K562 (cell line): Measurements from ENCODE around the gene KDM2B. TPM values are rescaled to one million over a fixed set of nuclear protein-coding genes. Genes with fewer than 3 reads are reported as not detected.
A peak's percentile ranks its signal among the peaks of the same experiment; 100 is the strongest.

Source experiments
- ATAC-seq: fragments of 200-7000 bp; cut with Tn5 transposase; 3 replicates; pipeline ENCODE4 v1.9.1; 2020; ENCODE audit warnings: moderate library complexity
- BruUV-seq: library from RNA; stranded (reverse); fragments of 400-500 nt; replicated peaks from 2 replicates; lab custom pipeline; 2021; lab: Mats Ljungman, UMichigan
- CTCF ChIA-PET: fragments of 300-600 bp; formaldehyde crosslinking; extraction: SDS; loops from one replicate; lab custom pipeline; 2021; ENCODE audit warnings: low intra/inter-chr PET ratio; lab: Yijun Ruan, JAX
- POLR2A ChIA-PET: fragments of 300-600, 350-650 bp; sonication (Branson Sonifier 250); formaldehyde crosslinking; extraction: SDS; loops from one replicate; lab custom pipeline; 2021; ENCODE audit warnings: antibody characterized with exemption, inconsistent platforms; lab: Yijun Ruan, JAX
- DNase-seq, 4 experiments: peaks; one replicate each; pipeline versions ENCODE4 v3.0.0 to v3.0.0-alpha.2; 2011 to 2018; ENCODE audit warnings: low spot score in 3 of 4, mixed read lengths in 3 of 4; ENCODE audit errors: extremely low read depth in 1 of 4
- FAIRE-seq: peaks from 2 replicates; lab custom pipeline; 2011; peaks lifted over from hg19 to GRCh38; lab: Jason Lieb, UNC
- H2AFZ ChIP-seq: 2 replicates; pipeline ENCODE4 v1.6.0; 2011; ENCODE audit warnings: low read depth, low read length, control low read depth, inconsistent platforms
- H3K27ac ChIP-seq: fragments of 200-600 bp; 3 replicates; pipeline ENCODE4 v1.8.0; 2011; ENCODE audit warnings: low read depth, mild to moderate bottlenecking, control low read depth, inconsistent platforms, low read length, moderate library complexity, mixed read lengths; ENCODE audit errors: extremely low read depth
- H3K27me3 ChIP-seq, 2 experiments: fragments of 300-600 bp in 1 of 2; 2 replicates in 1 of 2; 3 replicates in 1 of 2; pipeline versions ENCODE4 v1.6.0 to v1.8.0; 2011; ENCODE audit warnings: inconsistent platforms in 2 of 2, low read length in 2 of 2, mild to moderate bottlenecking in 1 of 2, mixed read lengths in 1 of 2, moderate library complexity in 1 of 2; ENCODE audit not compliant: control insufficient read depth in 2 of 2, insufficient read depth in 2 of 2
- H3K36me3 ChIP-seq: fragments of 300-600 bp; 3 replicates; pipeline ENCODE4 v1.8.0; 2011; ENCODE audit warnings: mild to moderate bottlenecking, low read length, inconsistent platforms; ENCODE audit not compliant: control insufficient read depth, insufficient read depth
- H3K4me1 ChIP-seq, 2 experiments: fragments of 200-600 bp in 1 of 2; replicated peaks in 1 of 2; 2 replicates in 1 of 2; 3 replicates in 1 of 2; pipeline versions ENCODE4 v1.5.1 to v1.8.0; 2011; ENCODE audit warnings: inconsistent platforms in 2 of 2, low read length in 2 of 2, mild to moderate bottlenecking in 1 of 2, mixed read lengths in 1 of 2, moderate library complexity in 1 of 2; ENCODE audit not compliant: control insufficient read depth in 2 of 2, insufficient read depth in 2 of 2
- H3K4me2 ChIP-seq: 2 replicates; pipeline ENCODE4 v1.6.1; 2011; ENCODE audit warnings: low read length, control low read depth, inconsistent platforms, mixed read lengths; ENCODE audit not compliant: insufficient read depth
- H3K4me3 ChIP-seq: fragments of 200-600 bp; sonication (generic), shearing (Covaris generic); 2 replicates; pipeline ENCODE4 v1.5.1; 2016; ENCODE audit warnings: control low read depth, inconsistent platforms
- H3K79me2 ChIP-seq: fragments of 200-600 bp; 3 replicates; pipeline ENCODE4 v1.8.0; 2011; ENCODE audit warnings: low read length, inconsistent platforms; ENCODE audit not compliant: control insufficient read depth, insufficient read depth
- H3K9ac ChIP-seq, 2 experiments: 2 replicates each; pipeline versions ENCODE4 v1.6.0 to v1.6.1; 2011; ENCODE audit warnings: low read depth in 2 of 2, low read length in 2 of 2, control low read depth in 1 of 2, inconsistent platforms in 1 of 2, mild to moderate bottlenecking in 1 of 2, mixed read lengths in 1 of 2; ENCODE audit not compliant: insufficient read depth in 1 of 2
- H3K9me1 ChIP-seq: one replicate; pipeline ENCODE4 v1.6.0; 2011; ENCODE audit warnings: inconsistent platforms, mild to moderate bottlenecking, low read length, moderate library complexity; ENCODE audit not compliant: control insufficient read depth, insufficient read depth
- H3K9me3 ChIP-seq: replicated peaks from 2 replicates; pipeline ENCODE4 v1.5.1; 2011; ENCODE audit warnings: low read depth, low read length, inconsistent platforms; ENCODE audit not compliant: control insufficient read depth, insufficient read depth
- H4K20me1 ChIP-seq: replicated peaks from 2 replicates; pipeline ENCODE4 v1.6.1; 2011; ENCODE audit warnings: low read length, inconsistent platforms, mixed read lengths; ENCODE audit not compliant: control insufficient read depth, insufficient read depth
- NR0B1 ChIP-seq: fragments of 450-650 bp; IDR thresholded peaks from one replicate; pipeline ENCODE4 v1.6.1; 2018; ENCODE audit warnings: mild to moderate bottlenecking, moderate library complexity; ENCODE audit not compliant: partially characterized antibody
- RAD21 ChIP-seq, 2 experiments: fragments of 250-450 bp in 1 of 2; fragments of 450-650 bp in 1 of 2; sonication (Bioruptor Pico) in 1 of 2; formaldehyde crosslinking in 1 of 2; IDR thresholded peaks in 1 of 2; conservative IDR thresholded peaks in 1 of 2; 2 replicates each; pipeline versions ENCODE4 v1.4.0 to v1.8.0; 2020 to 2022; ENCODE audit warnings: mild to moderate bottlenecking in 2 of 2, moderate library complexity in 1 of 2
- U2AF1 ChIP-seq: fragments of 200-400 bp; formaldehyde crosslinking; optimal IDR thresholded peaks from 2 replicates; pipeline ENCODE3; 2017; ENCODE audit warnings: mild to moderate bottlenecking, low read depth, low read length, moderate library complexity
- ZNF12 ChIP-seq: sonication (generic); formaldehyde crosslinking; IDR thresholded peaks from 2 replicates; pipeline ENCODE4 v1.4.0; 2020; ENCODE audit warnings: mild to moderate bottlenecking, missing genetic modification reagents
- ZNF224 ChIP-seq: sonication (generic); formaldehyde crosslinking; IDR thresholded peaks from 2 replicates; pipeline ENCODE4 v1.8.0; 2022; ENCODE audit warnings: mild to moderate bottlenecking, missing genetic modification reagents
- ZNF609 ChIP-seq: sonication (generic); formaldehyde crosslinking; IDR thresholded peaks from 2 replicates; pipeline ENCODE4 v1.8.1; 2023; ENCODE audit warnings: missing genetic modification reagents, mild to moderate bottlenecking, borderline replicate concordance
- WGBS: fragments of 100-300 bp; shearing (Covaris generic); methylation state at CpG from one replicate; pipeline ENCODE4 v1.1.6; 2016; ENCODE audit warnings: low coverage, mixed read lengths; ENCODE audit not compliant: insufficient coverage; ENCODE audit errors: missing lambda C conversion rate; 5-methylcytosine and 5-hydroxymethylcytosine counted together
- in situ Hi-C: fragments of 300-500 bp; cut with MboI; formaldehyde crosslinking; loops from 4 replicates; pipeline ENCODE4 v1.15.0; 2018; ENCODE audit warnings: inconsistent platforms, mixed read lengths
- intact Hi-C: fragments of 100-400 bp; cut with micrococcal nuclease; formaldehyde crosslinking; loops from 2 replicates; pipeline ENCODE4 v1.14.2; 2022
- polyA plus RNA-seq, 8 experiments: library from polyadenylated mRNA; depleted of rRNA in 4 of 8; stranded (reverse) in 5 of 8; unstranded in 3 of 8; fragments of >200 nt; fragmentation: Nextera tagmentation in 2 of 8; fragmentation: Illumina TruSeq in 1 of 8; extraction: Ambion mirVana in 2 of 8; extraction: Trizol in 1 of 8; gene quantifications; 2 replicates each; pipeline versions ENCODE4 v1.2.1 to v1.2.3, GENCODE V29; 2011 to 2014; ENCODE audit warnings: inconsistent platforms in 1 of 8, missing spikeins in 1 of 8
- total RNA-seq, 7 experiments: library from RNA; depleted of rRNA in 6 of 7; stranded (reverse); fragments of >200 nt in 6 of 7; fragmentation: Illumina TruSeq in 2 of 7; extraction: Trizol in 2 of 7; gene quantifications; 2 replicates each; pipeline versions ENCODE4 v1.2.1 to v1.2.3, GENCODE V29; 2011 to 2021; ENCODE audit warnings: low replicate concordance in 1 of 7

KDM2B gene
- total and polyA plus RNA-seq, 9 of the 15 experiments (the other 6 are each of a cell fraction or from before 2014, with no cell fraction given) = 7.4 to 50.5 (median 22.5) TPM

GRCh38 chr12:121454921-121455320, 125.9 kb downstream of the KDM2B start:
- ChIA-PET POLR2A (interaction anchor here (0.6 to 1.8 kb wide), 8 partner anchors 8 to 783 kb away, joined by 3 to 6 read pairs (median 3); no protein-coding TSS in a partner anchor), CTCF (no interaction called here)
- H3K4me3 ChIP-seq = no peak overlapping the region
- H4K20me1 ChIP-seq = no peaks in the 10 kb centered on the region; the same call in 1 of the 2 replicates
- intact Hi-C loops (no loop called here), in situ Hi-C loops (no loop called here)
- H3K4me2 ChIP-seq = no peak overlapping the region
- BruUV-seq = no TSS peak
- no peaks in the 10 kb centered on the region for H3K9me1 ChIP-seq
- H3K4me1 ChIP-seq = peaks cover 0 to 19% of the 10 kb centered on the region in 2 experiments; a peak in 3 of 5 replicates
- no peak overlapping the region for H2AFZ ChIP-seq
- no peaks in the 10 kb centered on the region for H3K9me3 ChIP-seq
- TF ChIP-seq RAD21 (CRISPR knock-in tag; conservative IDR thresholded peaks at IDR 0.05 in 1 of 2, IDR thresholded peaks at IDR 0.05 in 1 of 2) (no peak), NR0B1 (no peak), ZNF224 (CRISPR knock-in tag) (no peak), ZNF12 (no peak), ZNF609 (no peak), U2AF1 (no peak)
- no peak overlapping the region for H3K27ac ChIP-seq
- ATAC-seq (no peak), FAIRE-seq (no peak), DNase-seq (no peak)
- peaks cover 53% of the 10 kb centered on the region for H3K79me2 ChIP-seq
- 82% methylated on average over 6 of the region's 6 CpGs for WGBS
- no peaks in the 10 kb centered on the region for H3K27me3 ChIP-seq
- H3K36me3 ChIP-seq = peaks cover 31% of the 10 kb centered on the region; the same call in 2 of the 3 replicates
- peak overlapping the region in 1 of 2 experiments; percentile 75; a peak in 2 of 4 replicates for H3K9ac ChIP-seq
